WTC11 (cell line): Measurements from ENCODE around the gene LRRC74B.

Experiments
- FOXP1 ChIP-seq: sonication (generic); formaldehyde crosslinking; IDR thresholded peaks from 2 replicates; pipeline ENCODE4 v1.8.0; 2022; ENCODE audit warnings: missing genetic modification reagents, mild to moderate bottlenecking, moderate library complexity, borderline replicate concordance
- NFE2L1 ChIP-seq: sonication (generic); formaldehyde crosslinking; IDR thresholded peaks from 2 replicates; pipeline ENCODE4 v1.8.1; 2023; ENCODE audit warnings: missing genetic modification reagents
- NFYB ChIP-seq: sonication (generic); formaldehyde crosslinking; conservative IDR thresholded peaks from 2 replicates; pipeline ENCODE4 v1.8.0; 2022; ENCODE audit warnings: low read depth, missing genetic modification reagents
- RELA ChIP-seq: sonication (generic); formaldehyde crosslinking; IDR thresholded peaks from 2 replicates; pipeline ENCODE4 v1.8.1; 2022; ENCODE audit warnings: missing genetic modification reagents, mild to moderate bottlenecking, borderline replicate concordance
- SOX15 ChIP-seq: fragments of 250-450 bp; sonication (Bioruptor Pico); IDR thresholded peaks from 2 replicates; pipeline ENCODE4 v1.9.0; 2021; ENCODE audit warnings: mild to moderate bottlenecking
- TF ChIP-seq, protein P1 (sequence below): fragments of 200-600 bp; IDR thresholded peaks from 2 replicates; pipeline ENCODE4 v1.8.0; 2022; ENCODE audit warnings: antibody characterized with exemption
- TF ChIP-seq, protein P2 (sequence below): sonication (generic); formaldehyde crosslinking; conservative IDR thresholded peaks from 2 replicates; pipeline ENCODE4 v1.8.1; 2022; ENCODE audit warnings: mild to moderate bottlenecking, missing genetic modification reagents
- TF ChIP-seq, protein P3 (sequence below): sonication (generic); formaldehyde crosslinking; IDR thresholded peaks from 2 replicates; pipeline ENCODE4 v1.8.0; 2022; ENCODE audit warnings: mild to moderate bottlenecking, missing genetic modification reagents
- TF ChIP-seq, protein P4 (sequence below): sonication (generic); formaldehyde crosslinking; IDR thresholded peaks from 2 replicates; pipeline ENCODE4 v1.8.0; 2022; ENCODE audit warnings: mild to moderate bottlenecking, missing genetic modification reagents

DNA sequence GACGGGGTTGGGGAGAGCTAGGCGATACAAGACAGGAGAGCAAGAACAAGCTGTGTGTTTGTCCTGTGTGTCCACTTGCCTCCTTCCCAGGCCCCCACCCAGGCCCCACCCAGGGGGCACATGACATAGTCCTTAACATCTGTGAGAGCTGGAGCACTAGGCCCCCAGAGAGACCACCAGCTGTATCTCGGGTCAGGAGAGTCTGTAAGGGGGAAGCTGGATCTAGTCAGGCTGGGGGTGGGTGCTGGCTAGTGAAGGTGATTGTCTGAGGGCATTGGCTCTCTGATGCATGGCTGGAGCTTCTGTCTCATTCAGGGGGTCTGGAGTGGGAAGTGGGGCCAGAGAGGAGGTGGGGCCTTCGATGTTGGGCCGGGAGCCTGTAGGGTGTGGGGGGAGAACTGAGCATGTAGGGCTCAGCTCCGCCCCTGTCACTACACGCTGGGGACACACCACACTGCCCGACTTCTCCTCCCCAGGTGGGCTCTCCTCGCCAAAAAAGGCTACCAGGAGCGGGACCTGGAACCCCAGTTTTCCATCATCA is 30.2 kb upstream of the LRRC74B start:
- TF ChIP-seq RELA (no peak), NFE2L1 (no peak), NFYB (CRISPR knock-in tag) (no peak), SOX15 (CRISPR knock-in tag) (no peak), FOXP1 (no peak)
- TF ChIP-seq, protein P1, sequence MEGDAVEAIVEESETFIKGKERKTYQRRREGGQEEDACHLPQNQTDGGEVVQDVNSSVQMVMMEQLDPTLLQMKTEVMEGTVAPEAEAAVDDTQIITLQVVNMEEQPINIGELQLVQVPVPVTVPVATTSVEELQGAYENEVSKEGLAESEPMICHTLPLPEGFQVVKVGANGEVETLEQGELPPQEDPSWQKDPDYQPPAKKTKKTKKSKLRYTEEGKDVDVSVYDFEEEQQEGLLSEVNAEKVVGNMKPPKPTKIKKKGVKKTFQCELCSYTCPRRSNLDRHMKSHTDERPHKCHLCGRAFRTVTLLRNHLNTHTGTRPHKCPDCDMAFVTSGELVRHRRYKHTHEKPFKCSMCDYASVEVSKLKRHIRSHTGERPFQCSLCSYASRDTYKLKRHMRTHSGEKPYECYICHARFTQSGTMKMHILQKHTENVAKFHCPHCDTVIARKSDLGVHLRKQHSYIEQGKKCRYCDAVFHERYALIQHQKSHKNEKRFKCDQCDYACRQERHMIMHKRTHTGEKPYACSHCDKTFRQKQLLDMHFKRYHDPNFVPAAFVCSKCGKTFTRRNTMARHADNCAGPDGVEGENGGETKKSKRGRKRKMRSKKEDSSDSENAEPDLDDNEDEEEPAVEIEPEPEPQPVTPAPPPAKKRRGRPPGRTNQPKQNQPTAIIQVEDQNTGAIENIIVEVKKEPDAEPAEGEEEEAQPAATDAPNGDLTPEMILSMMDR: no peak
- TF ChIP-seq, protein P2, sequence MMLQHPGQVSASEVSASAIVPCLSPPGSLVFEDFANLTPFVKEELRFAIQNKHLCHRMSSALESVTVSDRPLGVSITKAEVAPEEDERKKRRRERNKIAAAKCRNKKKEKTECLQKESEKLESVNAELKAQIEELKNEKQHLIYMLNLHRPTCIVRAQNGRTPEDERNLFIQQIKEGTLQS: no peak
- TF ChIP-seq, protein P3, sequence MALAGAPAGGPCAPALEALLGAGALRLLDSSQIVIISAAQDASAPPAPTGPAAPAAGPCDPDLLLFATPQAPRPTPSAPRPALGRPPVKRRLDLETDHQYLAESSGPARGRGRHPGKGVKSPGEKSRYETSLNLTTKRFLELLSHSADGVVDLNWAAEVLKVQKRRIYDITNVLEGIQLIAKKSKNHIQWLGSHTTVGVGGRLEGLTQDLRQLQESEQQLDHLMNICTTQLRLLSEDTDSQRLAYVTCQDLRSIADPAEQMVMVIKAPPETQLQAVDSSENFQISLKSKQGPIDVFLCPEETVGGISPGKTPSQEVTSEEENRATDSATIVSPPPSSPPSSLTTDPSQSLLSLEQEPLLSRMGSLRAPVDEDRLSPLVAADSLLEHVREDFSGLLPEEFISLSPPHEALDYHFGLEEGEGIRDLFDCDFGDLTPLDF (CRISPR knock-in tag): no peak
- TF ChIP-seq, protein P4, sequence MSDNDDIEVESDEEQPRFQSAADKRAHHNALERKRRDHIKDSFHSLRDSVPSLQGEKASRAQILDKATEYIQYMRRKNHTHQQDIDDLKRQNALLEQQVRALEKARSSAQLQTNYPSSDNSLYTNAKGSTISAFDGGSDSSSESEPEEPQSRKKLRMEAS: no peak
